ENCODE measurements around the gene FCGR3A. TPM values are rescaled to one million over a fixed set of nuclear protein-coding genes. Genes with fewer than 3 reads are reported as not detected.
"Not testable (repeated sequence)": the region's sequence is repeated elsewhere in the genome, so short reads cannot be mapped to it uniquely, and the experiment has no call there.

The FCGR3A gene
- total RNA-seq, 1 experiment from 2014 or later = not detected

DNA sequence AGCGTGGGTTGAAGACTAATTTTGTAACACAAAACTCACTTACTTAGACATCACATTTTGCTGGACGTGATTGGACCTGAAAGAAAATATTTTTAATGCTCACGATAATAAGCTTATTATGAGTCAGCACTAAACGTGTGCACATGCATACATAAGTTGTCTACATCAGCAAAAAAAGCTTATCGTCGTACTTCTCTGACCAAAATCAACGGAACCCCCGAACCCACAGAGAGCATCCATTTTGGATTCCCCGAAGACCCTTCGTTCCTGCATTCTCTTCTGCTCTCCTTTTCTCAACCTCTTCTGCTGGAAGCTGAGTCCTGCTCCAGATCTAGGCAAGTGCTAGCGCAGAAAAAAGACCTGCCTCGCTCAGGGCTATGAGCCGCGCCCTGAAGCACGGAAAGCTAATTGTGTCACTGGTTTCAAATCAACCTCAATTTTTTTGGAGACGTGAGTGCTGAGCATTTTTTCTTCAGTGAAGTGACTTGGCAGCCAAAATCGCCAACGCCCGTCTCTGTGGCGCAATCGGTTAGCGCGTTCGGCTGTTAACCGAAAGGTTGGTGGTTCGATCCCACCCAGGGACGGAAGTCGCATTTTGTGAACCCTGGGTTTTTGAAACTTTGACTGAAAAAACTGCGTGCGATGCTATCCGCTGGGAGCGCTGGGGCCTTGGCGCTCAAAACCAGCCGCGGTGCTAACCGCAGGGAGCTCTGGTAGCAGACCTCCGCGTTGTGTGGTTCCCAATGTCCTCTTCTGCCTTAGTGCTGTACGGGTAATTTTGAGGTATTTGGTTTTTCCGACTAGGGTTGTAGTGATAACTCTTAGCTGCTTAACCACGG, 9.7 kb downstream of the FCGR3A start:
- H3K4me1 ChIP-seq (ENCODE audit: low read length) = peaks cover 15% of the 10 kb centered on the region
- H3K36me3 ChIP-seq (ENCODE audit: insufficient read depth, low read length); H3K79me2 ChIP-seq (ENCODE audit: low read length); H3K9me3 ChIP-seq (ENCODE audit: low read length); H3K9me2 ChIP-seq (replicated peaks; ENCODE audit: insufficient read depth, low read length); H3K27me3 ChIP-seq (ENCODE audit: low read length); H3K27ac ChIP-seq (ENCODE audit: low read length); H4K20me1 ChIP-seq (ENCODE audit: insufficient read depth, low read depth, low read length): not testable (repeated sequence)
- H3K4me3 ChIP-seq (ENCODE audit: low read length) = peak overlapping the region; percentile 77
- peak overlapping the region; percentile 63 for H3K9ac ChIP-seq (ENCODE audit: low read length)
- H2AFZ ChIP-seq (ENCODE audit: low read length) = peak overlapping the region; percentile 97
- peak; percentile 99 for DNase-seq
- peak overlapping the region; percentile 82 for H3K4me2 ChIP-seq (ENCODE audit: low read depth, low read length, poor library complexity, severe bottlenecking)

GRCh38 chr1:161538925-161539479, 10.6 kb downstream of the FCGR3A start:
- H3K27me3 ChIP-seq (ENCODE audit: low read length); H3K79me2 ChIP-seq (ENCODE audit: low read length); H4K20me1 ChIP-seq (ENCODE audit: insufficient read depth, low read depth, low read length); H3K9ac ChIP-seq (ENCODE audit: low read length); H3K9me2 ChIP-seq (replicated peaks; ENCODE audit: insufficient read depth, low read length); H2AFZ ChIP-seq (ENCODE audit: low read length); H3K27ac ChIP-seq (ENCODE audit: low read length); H3K9me3 ChIP-seq (ENCODE audit: low read length); H3K36me3 ChIP-seq (ENCODE audit: insufficient read depth, low read length): not testable (repeated sequence)
- Histone ChIP-seq H3K4me2 (ENCODE audit: low read depth, low read length, poor library complexity, severe bottlenecking) (peak overlapping the region; percentile 82), H3K4me3 (ENCODE audit: low read length) (peak overlapping the region; percentile 31; the same call in 1 of the 2 replicates), H3K4me1 (ENCODE audit: low read length) (peaks cover 15% of the 10 kb centered on the region)
- peak; percentile 41 for DNase-seq

GRCh38 chr1:161537068-161537669, 12.4 kb downstream of the FCGR3A start:
- not testable (repeated sequence) for H3K9me2 ChIP-seq (replicated peaks; ENCODE audit: insufficient read depth, low read length); H3K27ac ChIP-seq (ENCODE audit: low read length); H3K9ac ChIP-seq (ENCODE audit: low read length); H3K27me3 ChIP-seq (ENCODE audit: low read length); DNase-seq; H3K9me3 ChIP-seq (ENCODE audit: low read length); H2AFZ ChIP-seq (ENCODE audit: low read length); H4K20me1 ChIP-seq (ENCODE audit: insufficient read depth, low read depth, low read length); H3K36me3 ChIP-seq (ENCODE audit: insufficient read depth, low read length); H3K79me2 ChIP-seq (ENCODE audit: low read length); H3K4me3 ChIP-seq (ENCODE audit: low read length); H3K4me2 ChIP-seq (ENCODE audit: low read depth, low read length, poor library complexity, severe bottlenecking)
- H3K4me1 ChIP-seq (ENCODE audit: low read length) = peaks cover 19% of the 10 kb centered on the region

- not testable (repeated sequence) for H3K27ac ChIP-seq (ENCODE audit: low read length); H2AFZ ChIP-seq (ENCODE audit: low read length); H3K4me2 ChIP-seq (ENCODE audit: low read depth, low read length, poor library complexity, severe bottlenecking); H3K9me3 ChIP-seq (ENCODE audit: low read length); H3K36me3 ChIP-seq (ENCODE audit: insufficient read depth, low read length); H3K79me2 ChIP-seq (ENCODE audit: low read length); H3K9me2 ChIP-seq (replicated peaks; ENCODE audit: insufficient read depth, low read length); H3K4me3 ChIP-seq (ENCODE audit: low read length); H3K9ac ChIP-seq (ENCODE audit: low read length); DNase-seq; H3K27me3 ChIP-seq (ENCODE audit: low read length); H4K20me1 ChIP-seq (ENCODE audit: insufficient read depth, low read depth, low read length)
- peaks cover 18% of the 10 kb centered on the region for H3K4me1 ChIP-seq (ENCODE audit: low read length)
Measured at GRCh38 chr1:161532644-161533567, 16.7 kb downstream of the FCGR3A start.

DNA sequence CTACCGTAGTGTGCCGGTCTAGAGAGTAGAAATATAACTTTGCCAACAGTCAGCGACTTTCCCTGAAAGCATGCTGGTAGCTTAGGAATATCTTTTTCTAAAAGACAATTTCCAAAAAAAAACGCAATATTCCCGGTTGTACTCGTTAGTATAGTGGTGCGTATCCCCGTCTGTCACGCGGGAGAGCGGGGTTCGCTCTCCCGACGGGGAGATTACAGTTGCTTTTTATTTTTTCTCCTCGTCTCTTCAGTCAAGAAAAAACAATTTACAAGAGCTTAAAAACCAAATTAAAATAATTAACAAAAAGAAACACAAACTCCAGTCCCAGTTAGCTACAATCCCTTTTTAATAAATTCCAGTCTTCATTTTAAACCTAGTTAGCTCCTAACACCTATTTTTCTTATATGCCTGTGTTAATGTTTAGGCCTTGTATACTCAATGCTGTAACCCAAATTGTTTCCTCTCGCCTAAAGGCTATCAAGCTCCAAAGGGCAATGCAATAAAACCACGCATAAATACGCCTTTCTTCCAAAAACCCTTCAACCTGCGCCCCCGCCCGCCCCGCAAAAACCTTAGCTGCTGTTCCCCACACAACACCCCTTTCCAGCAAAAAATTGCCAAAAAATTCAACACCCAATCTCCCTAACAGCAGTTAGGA, 17.5 kb downstream of the FCGR3A start:
- Histone ChIP-seq H3K9ac (ENCODE audit: low read length) (no peak overlapping the region), H3K27ac (ENCODE audit: low read length) (no peak overlapping the region), H3K36me3 (ENCODE audit: insufficient read depth, low read length) (no peaks in the 10 kb centered on the region), H3K9me2 (replicated peaks; ENCODE audit: insufficient read depth, low read length) (no peaks in the 10 kb centered on the region), H3K4me2 (ENCODE audit: low read depth, low read length, poor library complexity, severe bottlenecking) (peak overlapping the region; percentile 90), H3K4me3 (ENCODE audit: low read length) (peak overlapping the region; percentile 71; the same call in 1 of the 2 replicates), H3K79me2 (ENCODE audit: low read length) (no peaks in the 10 kb centered on the region), H2AFZ (ENCODE audit: low read length) (no peak overlapping the region), H3K4me1 (ENCODE audit: low read length) (peaks cover 18% of the 10 kb centered on the region), H4K20me1 (ENCODE audit: insufficient read depth, low read depth, low read length) (no peaks in the 10 kb centered on the region), H3K27me3 (ENCODE audit: low read length) (no peaks in the 10 kb centered on the region), H3K9me3 (ENCODE audit: low read length) (no peaks in the 10 kb centered on the region)
- no peak for DNase-seq

GRCh38 chr1:161530671-161531641, 18.7 kb downstream of the FCGR3A start:
- H3K27me3 ChIP-seq (ENCODE audit: low read length); H4K20me1 ChIP-seq (ENCODE audit: insufficient read depth, low read depth, low read length); H3K79me2 ChIP-seq (ENCODE audit: low read length); H3K36me3 ChIP-seq (ENCODE audit: insufficient read depth, low read length); H3K9me2 ChIP-seq (replicated peaks; ENCODE audit: insufficient read depth, low read length); H3K9me3 ChIP-seq (ENCODE audit: low read length): not testable (repeated sequence)
- Histone ChIP-seq H3K4me3 (ENCODE audit: low read length) (peak overlapping the region; percentile 71), H3K27ac (ENCODE audit: low read length) (peak overlapping the region; percentile 59), H3K4me1 (ENCODE audit: low read length) (peaks cover 18% of the 10 kb centered on the region), H3K9ac (ENCODE audit: low read length) (peak overlapping the region; percentile 63), H2AFZ (ENCODE audit: low read length) (peak overlapping the region; percentile 83), H3K4me2 (ENCODE audit: low read depth, low read length, poor library complexity, severe bottlenecking) (peak overlapping the region; percentile 90)
- peak; percentile 100 for DNase-seq

DNA sequence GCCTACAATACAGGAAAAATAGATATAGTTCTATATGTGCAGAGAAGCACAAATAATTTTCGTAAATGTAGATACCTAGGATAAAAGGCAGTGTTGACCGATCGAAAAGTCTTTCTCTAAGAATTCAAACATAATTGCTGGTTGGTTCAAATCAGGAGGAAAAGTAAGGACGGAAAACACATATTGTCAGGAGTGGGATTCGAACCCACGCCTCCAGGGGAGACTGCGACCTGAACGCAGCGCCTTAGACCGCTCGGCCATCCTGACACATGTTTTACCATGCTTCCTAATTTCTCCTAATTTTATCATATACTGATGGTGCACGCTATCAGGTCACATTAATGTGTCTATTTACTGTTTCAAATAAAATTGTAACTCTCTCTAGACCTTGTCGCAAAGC, 19.5 kb downstream of the FCGR3A start:
- H3K9me2 ChIP-seq (replicated peaks; ENCODE audit: insufficient read depth, low read length); H4K20me1 ChIP-seq (ENCODE audit: insufficient read depth, low read depth, low read length); H3K36me3 ChIP-seq (ENCODE audit: insufficient read depth, low read length); H2AFZ ChIP-seq (ENCODE audit: low read length); H3K9me3 ChIP-seq (ENCODE audit: low read length); H3K27ac ChIP-seq (ENCODE audit: low read length); H3K79me2 ChIP-seq (ENCODE audit: low read length); H3K27me3 ChIP-seq (ENCODE audit: low read length): not testable (repeated sequence)
- Histone ChIP-seq H3K4me3 (ENCODE audit: low read length) (peak overlapping the region; percentile 71), H3K4me2 (ENCODE audit: low read depth, low read length, poor library complexity, severe bottlenecking) (peak overlapping the region; percentile 90), H3K4me1 (ENCODE audit: low read length) (peaks cover 18% of the 10 kb centered on the region), H3K9ac (ENCODE audit: low read length) (peak overlapping the region; percentile 63)
- peak; percentile 93 for DNase-seq
